GM21381 (cell line): Measurements from ENCODE around the gene UFD1.
"Not testable (repeated sequence)": the region's sequence is repeated elsewhere in the genome, so short reads cannot be mapped to it uniquely, and the experiment has no call there.

ENCODE experiments used
- ATAC-seq: cut with Tn5 transposase; IDR thresholded peaks from one replicate; pipeline ENCODE4 v1.9.1; 2021; ENCODE audit warnings: mild to moderate bottlenecking, moderate library complexity; ENCODE audit not compliant: unreplicated experiment

UFD1 gene

DNA sequence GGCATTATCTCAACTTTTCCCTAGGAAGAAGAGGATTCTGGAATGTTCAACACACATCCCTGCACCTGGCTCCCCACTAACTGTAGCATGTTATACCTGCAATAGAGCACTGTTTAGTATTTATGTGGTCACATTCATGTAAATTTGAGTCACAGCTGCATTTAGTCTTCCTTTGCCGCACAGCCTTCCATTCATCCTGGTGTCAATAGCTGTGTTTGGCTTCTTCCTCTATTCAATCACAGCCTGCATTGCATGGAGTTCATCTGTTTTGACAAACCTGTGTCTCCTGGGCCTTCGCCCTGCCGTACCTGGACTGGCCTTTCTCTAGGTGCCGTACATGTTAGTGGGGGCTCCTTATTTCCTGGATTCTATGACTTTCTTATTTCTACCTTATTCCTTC, 27.4 kb downstream of the UFD1 start:
- ATAC-seq: no peak

DNA sequence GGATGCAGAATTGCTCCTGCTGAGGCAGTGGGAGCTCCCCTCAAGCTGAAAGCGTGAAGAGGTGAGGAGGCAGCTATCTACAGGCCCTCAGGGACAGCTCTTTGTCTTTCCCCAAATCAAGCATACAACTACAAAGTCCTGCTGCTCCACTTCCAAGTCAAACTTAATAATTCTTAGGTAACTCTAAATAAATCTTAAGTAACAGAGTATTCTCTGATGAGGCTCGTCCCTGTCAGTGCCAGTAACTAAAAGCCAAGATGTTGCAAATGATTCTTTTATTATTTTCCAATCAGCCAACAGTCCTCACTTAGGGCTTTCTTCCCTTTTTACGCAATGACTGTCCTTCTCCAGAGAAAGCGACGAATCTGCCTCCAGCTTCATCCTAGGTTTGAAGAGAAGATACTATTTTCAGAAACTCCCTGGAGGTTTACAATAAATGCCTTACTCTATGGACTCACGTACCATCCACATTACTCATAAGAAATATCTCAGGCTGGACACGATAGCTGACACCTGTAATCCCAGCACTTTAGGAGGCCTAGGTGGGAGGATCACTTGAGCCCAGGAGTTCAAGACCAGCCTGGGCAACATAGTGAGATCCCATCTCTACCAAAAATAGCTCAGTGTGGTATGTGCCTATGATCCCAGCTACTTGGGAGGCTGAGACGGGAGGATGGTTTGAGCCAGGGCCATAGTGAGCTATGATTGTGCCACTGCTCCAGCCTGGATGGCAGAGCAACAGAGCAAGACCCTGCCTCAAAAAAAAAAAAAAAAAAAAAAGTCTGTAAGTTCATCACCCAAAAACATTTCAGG, 28.4 kb downstream of the UFD1 start:
- ATAC-seq: no peak

DNA sequence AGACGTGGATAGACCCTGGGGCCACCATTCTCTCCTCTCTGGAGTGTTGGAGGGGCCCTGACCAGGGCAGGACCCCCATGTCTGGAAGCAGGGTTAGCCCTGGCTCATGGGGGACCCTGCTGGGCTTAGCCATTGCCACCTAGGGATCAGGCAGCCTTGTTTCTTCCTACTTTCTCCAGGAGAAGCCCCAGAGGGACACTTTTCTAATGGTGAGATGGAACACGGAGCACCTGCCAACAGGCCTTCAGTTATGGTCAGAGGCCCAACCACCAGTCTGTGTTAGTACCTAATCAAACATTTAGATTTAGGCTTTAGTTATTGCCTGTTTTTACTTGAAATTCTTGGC, 29.6 kb downstream of the UFD1 start:
- no peak for ATAC-seq

DNA sequence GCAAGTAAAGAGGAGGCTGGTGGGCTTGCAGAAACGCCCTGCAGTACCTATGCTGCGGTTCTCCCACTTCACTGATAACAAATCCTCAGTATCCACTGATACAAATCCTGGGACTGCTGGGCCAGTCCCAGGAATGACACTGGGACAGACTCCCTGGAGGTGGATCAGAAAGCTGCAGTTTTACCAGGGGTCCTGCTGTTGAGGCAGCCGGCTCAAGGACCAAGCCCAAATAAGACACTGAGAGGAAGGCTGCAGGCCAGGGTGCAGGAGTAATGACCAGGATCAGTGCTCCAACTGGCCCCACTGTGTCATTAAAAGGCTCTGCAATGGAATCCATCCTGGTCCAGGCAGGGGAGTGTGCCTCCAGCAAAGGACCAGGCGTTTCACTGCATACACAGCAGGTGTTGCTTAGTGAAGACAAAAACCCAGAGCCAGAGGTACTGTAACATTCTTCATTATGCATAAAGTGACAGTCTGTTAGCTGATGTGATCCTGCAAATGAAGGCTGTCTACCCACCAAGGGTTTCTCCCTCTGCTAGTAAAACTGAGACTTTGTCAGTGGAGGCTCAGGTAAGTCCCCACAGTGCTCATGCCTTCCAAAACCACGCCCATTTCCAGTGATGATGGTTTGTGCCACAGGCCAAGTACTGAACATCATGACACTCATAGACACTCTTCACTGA, 30.1 kb downstream of the UFD1 start:
- no peak for ATAC-seq

DNA sequence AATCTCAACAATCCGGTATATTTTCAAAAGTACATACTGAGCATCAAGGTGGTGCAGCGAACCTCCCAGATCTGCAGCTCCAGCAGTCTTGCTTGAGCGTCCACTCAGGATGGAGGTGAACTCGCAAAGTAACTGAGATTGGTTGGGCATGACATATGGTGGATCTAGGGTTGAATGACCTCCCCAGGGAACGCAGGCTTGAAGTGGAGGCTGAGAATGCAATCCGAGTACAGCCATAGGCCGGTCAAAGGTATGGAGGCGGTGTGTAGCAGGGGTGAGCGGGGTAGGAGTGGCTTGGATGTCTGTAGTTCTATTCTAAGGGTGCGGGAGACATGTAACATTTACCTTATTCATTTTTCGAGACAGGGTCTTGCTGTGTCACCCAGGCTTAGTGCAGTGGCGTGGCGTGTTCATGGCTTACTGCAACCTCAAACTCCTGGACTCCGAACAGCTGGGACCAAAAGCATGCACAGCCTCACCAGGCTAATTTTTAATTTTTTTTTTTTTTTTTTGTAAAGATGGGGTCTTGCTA, 30.9 kb downstream of the UFD1 start:
- ATAC-seq: peak; percentile 33

DNA sequence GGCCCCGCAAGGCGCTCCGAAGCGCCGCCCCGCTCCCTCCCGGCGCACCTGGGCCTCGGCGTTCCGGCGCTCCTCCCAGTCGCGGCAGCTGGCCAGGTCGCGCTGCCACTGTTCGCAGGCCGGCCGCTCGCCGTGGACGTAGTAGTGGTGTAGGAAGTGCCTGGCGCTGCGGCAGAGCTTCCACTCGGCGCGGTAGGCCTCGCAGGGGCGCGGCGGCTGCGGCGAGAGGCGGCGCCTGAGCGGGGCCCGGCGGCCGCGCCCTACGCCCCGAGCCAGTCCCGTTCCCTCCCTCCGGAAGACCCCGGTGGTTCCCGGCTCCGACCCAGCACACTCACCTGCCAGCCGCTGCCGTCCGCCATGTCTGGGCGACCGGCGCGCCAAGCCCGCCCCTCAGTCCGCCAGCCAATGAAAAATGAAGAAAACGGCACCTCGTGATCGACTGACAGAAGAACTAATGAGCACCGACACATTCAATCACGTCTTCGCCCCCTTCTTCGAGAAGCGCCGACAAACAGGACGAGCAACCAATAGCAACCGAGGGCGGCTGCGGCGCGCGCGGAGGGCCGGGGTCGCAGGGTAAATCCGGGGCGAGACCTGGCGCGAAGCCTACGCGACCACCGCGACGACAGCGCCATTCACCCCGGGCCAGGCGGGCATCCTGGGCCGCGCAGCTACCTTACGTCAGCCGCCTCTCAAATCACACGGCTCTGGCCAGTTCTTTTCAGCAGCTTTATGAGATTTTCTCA, 31.5 kb downstream of the UFD1 start, which contains the start of gene C22orf39:
Gene C22orf39, minus strand, starts transcription at position 382 of the 746 bp plus-strand sequence. Its CDS starts 23 bp downstream, at position 359.
- peak; percentile 70 for ATAC-seq

DNA sequence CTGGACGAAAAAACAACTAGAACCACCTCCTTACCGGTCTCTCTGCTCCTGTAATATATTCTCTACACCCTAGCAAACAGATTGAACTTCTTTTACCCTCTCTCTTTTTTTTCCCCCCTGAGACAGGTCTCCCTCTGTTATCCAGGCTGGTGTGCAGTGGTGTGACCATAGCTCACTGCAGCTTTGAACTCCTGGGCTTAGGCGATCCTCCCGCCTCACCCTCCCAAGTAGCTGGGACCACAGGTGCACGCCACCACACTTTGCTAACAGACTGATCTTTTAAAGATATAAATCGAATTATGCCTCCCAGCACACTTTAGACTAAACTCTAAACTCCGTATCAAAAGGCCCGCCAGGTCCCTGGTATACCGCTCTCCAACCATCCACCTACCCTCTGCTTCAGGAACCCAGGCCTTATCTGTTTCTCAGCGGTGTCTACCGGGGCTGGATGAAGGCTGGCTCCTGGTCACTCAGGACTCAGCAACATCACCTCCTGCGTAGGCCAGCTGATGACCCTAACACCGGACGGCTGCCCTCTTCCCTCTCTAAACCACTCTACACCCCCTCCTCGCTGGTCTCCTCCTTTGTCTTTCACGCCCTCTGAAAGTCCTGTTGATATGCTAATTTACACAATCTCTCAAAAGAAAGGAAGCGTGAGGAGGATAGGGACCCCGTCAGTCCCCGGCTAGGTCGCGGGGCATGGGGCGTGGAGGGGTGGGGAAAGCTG, 32.2 kb downstream of the UFD1 start:
- no peak for ATAC-seq

DNA sequence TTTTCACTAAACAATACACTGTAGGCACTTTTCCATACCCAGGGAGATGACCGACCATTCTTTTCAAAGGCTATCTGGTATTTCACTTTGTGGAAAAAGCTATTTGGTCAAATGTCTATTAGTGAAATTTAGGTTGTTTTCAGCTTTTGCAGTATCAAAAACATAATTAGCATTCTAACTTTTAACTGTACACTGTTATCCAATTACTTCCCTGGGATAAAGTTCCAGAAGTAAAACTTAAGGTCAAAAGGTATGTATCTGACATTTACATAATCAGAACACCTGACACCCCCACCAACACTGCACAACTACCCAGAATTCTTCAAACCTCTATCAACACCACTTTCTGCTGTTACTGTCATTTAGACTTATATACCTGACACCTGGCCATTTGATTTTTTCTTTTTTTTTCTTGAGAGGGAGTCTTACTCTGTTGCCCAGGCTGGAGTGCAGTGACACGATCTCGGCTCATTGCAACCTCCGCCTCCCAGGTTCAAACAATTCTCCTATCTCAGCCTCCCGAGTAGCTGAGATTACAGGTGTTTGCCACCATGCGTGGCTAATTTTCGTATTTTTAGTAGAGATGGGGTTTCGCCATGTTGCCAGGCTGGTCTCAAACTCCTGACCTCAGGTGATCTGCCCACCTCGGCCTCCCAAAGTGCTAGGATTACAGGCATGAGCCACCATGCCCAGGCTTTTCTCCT, 33.6 kb downstream of the UFD1 start:
- ATAC-seq: not testable (repeated sequence)

DNA sequence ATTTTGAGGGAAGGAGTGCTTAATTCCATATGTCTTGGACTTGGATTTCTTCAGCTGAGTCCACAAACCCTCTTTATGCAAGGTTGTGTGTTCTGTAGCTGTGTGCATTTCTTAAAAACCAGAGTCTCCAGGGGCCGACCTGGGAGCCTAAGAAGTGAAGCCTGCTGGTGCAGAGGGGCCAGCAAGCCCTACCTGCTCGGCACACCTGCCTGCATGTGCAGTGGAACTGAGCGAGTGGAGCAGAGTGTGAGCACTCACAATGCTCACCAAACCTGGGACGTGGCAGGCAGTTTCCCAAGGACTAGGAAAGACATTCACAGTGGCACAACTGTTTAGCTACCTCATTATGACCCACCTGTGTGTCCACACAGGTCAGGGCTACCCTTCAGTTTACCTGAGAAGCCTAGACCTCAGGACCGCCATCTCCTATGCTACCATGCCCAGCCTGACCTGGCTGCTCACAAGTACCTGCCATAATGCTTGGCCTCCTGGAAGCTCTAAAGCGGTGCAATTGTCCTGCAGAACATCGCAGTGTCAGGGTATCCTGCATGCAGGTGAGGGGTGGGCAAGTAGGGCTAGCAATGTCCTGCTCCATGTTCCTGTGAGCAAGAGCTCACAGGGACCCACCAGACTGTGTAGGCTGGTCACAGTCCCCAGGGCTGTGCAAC, 35.3 kb downstream of the UFD1 start:
- no peak for ATAC-seq

DNA sequence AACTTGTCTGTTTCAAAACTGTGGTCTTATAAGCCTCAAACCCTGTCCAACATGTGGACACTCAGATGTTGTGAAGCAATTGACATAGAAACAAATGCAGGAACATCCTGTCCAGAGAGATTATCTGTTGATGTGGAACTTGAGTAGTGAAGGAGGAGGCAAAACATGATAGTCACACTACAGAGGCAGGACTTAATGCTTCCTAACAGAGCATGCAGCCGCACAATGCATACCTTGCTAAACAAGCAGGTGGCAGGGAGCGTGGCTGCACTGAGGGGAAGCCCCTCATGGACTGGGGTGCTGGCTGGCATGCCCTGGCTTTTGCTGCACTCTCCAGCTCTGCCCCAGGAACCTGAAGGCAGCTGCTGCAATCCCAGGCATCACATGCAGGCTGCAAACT, 36.8 kb downstream of the UFD1 start:
- no peak for ATAC-seq

DNA sequence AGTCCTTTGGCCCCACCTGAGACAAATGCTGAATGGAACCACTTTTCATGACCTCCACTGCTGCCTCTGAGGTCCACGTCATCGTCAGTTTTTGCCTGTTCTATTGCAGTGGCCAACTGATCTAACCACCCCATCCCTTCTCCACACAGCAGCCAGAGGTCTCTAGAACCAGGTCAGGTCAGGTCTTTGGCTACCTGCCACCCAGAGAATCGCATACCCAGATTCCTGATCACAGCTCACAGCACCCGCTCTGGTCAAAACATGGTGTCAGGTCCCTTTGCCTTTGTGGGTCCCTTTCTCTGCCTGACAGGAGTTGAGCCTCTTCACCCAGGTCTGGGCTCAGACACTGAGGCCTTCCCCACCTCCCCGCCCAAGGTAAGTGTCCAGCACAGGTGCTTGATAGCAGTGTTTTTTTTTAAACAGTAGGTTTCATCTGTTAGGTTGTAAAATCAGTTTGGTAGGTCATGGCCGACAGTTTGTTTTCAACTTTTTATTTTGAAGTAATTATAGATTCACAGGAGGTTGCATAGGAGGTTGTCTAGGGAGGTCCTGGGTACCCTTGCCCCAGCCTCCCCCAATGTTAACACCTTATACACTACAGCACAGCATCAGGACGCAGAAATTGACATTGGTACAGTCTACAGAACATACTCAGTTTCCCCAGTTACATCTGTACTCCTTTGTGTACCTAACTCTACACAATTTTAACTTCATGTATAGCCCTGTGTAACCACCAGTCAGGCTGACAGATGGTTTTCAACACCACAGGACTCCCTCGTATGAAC, 38.4 kb downstream of the UFD1 start:
- ATAC-seq: no peak

DNA sequence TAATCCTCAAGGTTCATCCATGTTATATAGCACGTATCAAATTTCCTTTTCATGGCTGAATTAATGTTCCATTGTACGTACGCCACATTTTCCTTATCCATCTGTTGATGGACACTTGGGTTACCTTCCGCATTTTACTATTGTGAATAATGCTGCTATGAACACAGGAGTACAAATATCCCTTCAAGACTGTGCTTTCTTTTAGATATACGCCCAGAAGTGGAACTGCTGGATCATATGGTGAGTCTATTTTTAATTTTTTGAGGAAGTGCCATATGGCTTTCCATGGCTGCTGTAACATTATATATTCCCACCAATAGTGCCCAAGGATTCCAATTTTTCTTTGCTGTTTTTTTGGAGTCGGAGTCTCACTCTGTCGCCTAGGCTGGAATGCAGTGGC, 40.7 kb downstream of the UFD1 start:
- no peak for ATAC-seq

DNA sequence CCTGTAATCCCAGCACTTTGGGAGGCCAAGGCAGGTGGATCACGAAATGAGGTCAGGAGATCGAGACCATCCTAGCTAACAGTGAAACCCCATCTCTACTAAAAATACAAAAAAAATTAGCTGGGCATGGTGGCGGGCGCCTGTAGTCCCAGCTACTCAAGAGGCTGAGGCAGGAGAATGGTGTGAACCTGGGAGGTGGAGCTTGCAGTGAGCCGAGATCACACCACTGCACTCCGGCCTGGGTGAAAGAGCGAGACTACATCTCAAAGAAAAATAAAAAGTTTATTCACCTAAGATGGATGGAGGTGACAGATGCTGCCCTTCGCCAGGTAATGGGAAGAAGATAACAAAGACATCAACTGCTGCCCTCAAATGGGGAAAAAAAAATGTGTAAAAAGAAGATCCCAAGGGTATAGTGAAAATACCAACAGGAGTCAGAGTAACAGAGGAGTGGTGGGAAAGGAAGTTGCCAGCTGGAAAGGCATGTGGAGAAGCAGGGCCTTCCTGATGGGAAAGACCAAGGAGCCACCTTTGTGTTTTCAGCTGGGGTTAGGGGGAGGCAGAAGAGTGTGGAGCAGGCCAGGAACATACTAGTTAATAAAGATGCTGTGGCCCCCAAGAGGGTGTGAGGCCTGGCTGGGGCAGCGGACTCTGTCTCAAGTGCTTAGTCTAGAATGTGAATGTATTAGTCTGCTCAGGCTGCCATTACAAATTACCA, 42.4 kb downstream of the UFD1 start:
- not testable (repeated sequence) for ATAC-seq

DNA sequence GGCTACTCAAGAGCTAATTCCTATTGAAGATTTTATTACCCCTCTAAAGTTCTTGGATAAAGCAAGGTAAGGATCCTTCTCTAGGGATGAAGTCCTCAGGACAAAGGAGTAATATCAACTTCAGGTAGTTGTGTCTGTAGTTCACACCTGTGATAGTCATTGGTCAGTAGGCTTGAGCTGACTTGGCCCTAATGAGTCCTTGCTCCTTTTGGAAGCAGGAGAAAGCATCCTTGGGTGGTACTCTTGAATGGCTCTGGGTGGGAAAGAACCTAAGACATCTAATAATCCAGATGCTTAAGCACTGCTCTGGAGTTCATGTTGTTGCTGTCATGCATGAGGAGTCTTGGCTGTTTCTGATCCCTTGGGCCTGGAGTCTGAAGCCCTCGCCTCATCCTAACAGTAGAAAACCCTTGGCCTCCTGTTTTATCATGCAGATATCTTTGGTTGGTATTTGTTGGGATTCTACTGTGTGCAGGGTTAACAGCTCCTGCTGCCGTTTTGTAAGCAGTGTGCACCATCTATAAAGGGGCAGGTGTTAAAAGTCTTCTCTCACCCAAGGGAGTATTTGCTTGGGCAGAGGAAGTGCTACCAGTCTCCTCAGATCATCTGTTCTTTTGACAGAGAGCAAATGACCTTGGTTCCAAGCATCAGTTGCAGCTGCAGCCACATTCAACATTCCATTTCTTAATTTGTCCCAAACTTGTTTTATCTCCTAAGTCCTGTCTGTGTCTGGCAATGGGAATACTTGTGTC, 44.0 kb downstream of the UFD1 start:
- no peak for ATAC-seq

DNA sequence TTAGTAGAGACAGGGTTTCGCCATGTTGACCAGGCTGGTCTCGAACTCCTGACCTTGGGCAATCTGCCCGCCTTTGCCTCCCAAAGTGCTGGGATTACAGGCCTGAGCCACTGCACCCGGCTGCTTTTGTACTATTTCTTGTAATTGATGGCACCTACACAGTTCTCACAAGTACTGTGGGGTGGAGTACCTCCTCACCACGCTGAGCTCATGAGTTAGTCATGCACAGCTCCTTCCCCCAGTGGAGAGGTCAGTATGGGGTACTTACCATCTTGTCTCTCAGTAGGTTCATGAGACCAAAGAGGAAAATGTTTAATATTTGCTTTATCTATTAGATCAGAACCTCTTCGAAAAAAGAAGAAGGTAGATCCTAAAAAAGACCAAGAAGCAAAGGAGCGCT, 44.6 kb downstream of the UFD1 start:
- ATAC-seq: no peak

DNA sequence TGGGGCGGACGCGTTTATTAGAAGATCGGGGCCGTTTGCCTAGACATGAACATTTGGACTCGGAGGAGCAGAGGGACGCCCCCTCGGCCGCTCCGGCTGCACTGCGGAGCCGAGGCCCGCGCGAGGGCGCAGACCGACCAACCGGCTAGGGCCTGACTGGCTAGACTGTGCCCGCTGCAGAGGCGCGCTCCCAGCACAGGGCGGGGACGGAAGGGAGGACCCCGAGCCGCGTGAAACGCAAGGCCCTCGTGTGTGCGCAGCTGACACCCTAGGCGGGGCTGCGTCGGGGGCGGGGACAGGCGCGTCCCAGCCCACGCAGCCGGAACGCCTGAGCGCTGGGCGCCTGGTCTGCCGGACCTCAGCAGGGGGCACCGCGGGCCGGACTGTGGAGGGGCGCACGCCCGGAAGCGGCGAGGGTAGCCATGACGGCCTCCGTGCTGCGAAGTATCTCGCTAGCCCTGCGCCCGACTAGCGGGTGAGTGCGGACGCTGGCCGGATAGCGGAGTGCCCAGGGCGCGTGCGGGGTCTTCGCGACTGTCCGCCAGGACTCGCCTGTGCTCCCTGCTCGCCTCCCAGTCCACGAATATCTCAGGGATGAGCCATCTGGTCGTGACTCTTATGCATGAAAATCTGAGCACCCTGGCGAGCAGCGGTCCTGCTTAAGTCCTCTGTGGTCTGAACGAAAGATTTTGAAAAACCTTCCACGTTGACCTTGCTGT, 46.7 kb downstream of the UFD1 start, which contains the start of gene MRPL40:
Gene MRPL40, plus strand, starts transcription at position 413 of the 719 bp plus-strand sequence. Its CDS starts 10 bp downstream, at position 423.
- ATAC-seq: peak; percentile 75

DNA sequence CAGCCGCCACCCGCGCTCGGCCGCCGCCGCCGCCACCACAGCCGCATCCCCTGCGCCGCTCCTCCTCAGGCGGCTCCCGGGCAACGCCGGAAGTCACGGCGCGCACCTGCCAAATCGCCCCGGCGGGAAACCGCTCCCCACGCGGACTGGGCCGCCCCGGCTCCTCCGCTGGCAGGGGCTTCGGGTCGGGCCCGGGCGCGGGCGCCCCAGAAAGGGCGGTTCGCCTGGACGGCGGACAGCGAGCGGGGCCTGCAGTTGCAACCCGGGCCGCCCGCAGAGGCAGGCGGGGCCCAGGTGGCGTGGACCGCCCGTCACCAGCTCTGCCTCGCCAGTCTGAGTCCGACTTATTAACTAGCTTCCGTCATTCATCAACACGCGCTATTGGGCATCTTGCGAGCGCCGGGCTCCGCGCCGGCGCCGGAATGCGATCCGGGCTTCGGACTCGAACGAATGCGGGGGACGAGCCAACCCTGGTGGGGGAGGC, 47.3 kb downstream of the UFD1 start, which contains the start of gene HIRA:
Gene HIRA, minus strand, starts transcription at position 85 of the 484 bp plus-strand sequence. CDS start 257 bp downstream, outside the sequence.
- ATAC-seq: peak; percentile 48
